HepG2 (cell line): ENCODE measurements around the gene ZFAND3. TPM values are rescaled to one million over a fixed set of nuclear protein-coding genes. Genes with fewer than 3 reads are reported as not detected.

ENCODE experiments used
- BORCS8-MEF2B ChIP-seq: sonication (generic); formaldehyde crosslinking; IDR thresholded peaks from 2 replicates; pipeline ENCODE4 v1.8.0; 2022; ENCODE audit warnings: mild to moderate bottlenecking, missing genetic modification reagents
- GFI1 ChIP-seq: sonication (generic); formaldehyde crosslinking; IDR thresholded peaks from 2 replicates; pipeline ENCODE4 v1.5.0; 2020; ENCODE audit warnings: missing genetic modification reagents, mild to moderate bottlenecking, borderline replicate concordance
- NCOR1 ChIP-seq: fragments of 200-600 bp; sonication (generic); IDR thresholded peaks from 2 replicates; pipeline ENCODE4 v1.7.0; 2017; ENCODE audit warnings: antibody characterized with exemption, low read length, borderline replicate concordance
- PHF21A ChIP-seq: sonication (generic); formaldehyde crosslinking; IDR thresholded peaks from 2 replicates; pipeline ENCODE4 v1.5.0; 2020; ENCODE audit warnings: mild to moderate bottlenecking, missing genetic modification reagents
- SNRNP70 ChIP-seq: fragments of 200-400 bp; formaldehyde crosslinking; IDR thresholded peaks from 2 replicates; pipeline ENCODE4 v1.6.1; 2017; ENCODE audit warnings: mild to moderate bottlenecking, low read depth, low read length, moderate library complexity
- SOX13 ChIP-seq, 3 experiments: fragments of 450-650 bp in 1 of 3; sonication (generic) in 1 of 3; formaldehyde crosslinking in 1 of 3; IDR thresholded peaks in 2 of 3; conservative IDR thresholded peaks in 1 of 3; 2 replicates each; pipeline versions ENCODE4 v1.5.0 to v1.6.1; 2016 to 2020; ENCODE audit warnings: antibody characterized with exemption in 1 of 3, mild to moderate bottlenecking in 1 of 3, missing compliant biosample characterization in 1 of 3, missing genetic modification reagents in 1 of 3, moderate library complexity in 1 of 3
- ZFP82 ChIP-seq: sonication (generic); formaldehyde crosslinking; IDR thresholded peaks from 2 replicates; pipeline ENCODE4 v1.5.1; 2020; ENCODE audit warnings: mild to moderate bottlenecking, missing genetic modification reagents, borderline replicate concordance
- polyA plus RNA-seq, 8 experiments: library from polyadenylated mRNA; depleted of rRNA in 3 of 8; stranded (reverse) in 7 of 8; unstranded in 1 of 8; fragments of >200 nt; fragmentation: Illumina TruSeq in 4 of 8; extraction: Trizol in 4 of 8; gene quantifications; 2 replicates each; pipeline versions ENCODE4 v1.2.1 to v1.2.3, GENCODE V29; 2011 to 2016; ENCODE audit warnings: low read depth in 4 of 8, missing spikeins in 1 of 8, mixed read lengths in 1 of 8; ENCODE audit not compliant: insufficient read depth in 1 of 8
- total RNA-seq, 5 experiments: library from RNA; depleted of rRNA; stranded (reverse); fragments of >200 nt; fragmentation: Illumina TruSeq; extraction: Trizol; gene quantifications; 2 replicates each; pipeline ENCODE4 v1.2.3, GENCODE V29; 2016; ENCODE audit warnings: low read depth in 1 of 5
- TF ChIP-seq, protein P1 (sequence below): IDR thresholded peaks from 2 replicates; pipeline ENCODE4 v1.6.1; 2016
- TF ChIP-seq, protein P2 (sequence below): sonication (generic); formaldehyde crosslinking; IDR thresholded peaks from 2 replicates; pipeline ENCODE4 v1.4.0; 2020; ENCODE audit warnings: missing genetic modification reagents
- TF ChIP-seq, protein P3 (sequence below): sonication (generic); formaldehyde crosslinking; IDR thresholded peaks from 2 replicates; pipeline ENCODE4 v1.5.0; 2020; ENCODE audit warnings: mild to moderate bottlenecking, missing genetic modification reagents, borderline replicate concordance
- TF ChIP-seq, protein P4 (sequence below): sonication (generic); formaldehyde crosslinking; IDR thresholded peaks from 2 replicates; pipeline ENCODE4 v1.5.0; 2020; ENCODE audit warnings: missing genetic modification reagents

ZFAND3 gene
- total and polyA plus RNA-seq, 2 of the 13 experiments (the other 11 are each of a cell fraction or from before 2014, with no cell fraction given) = 16.4 to 17.1 TPM

DNA sequence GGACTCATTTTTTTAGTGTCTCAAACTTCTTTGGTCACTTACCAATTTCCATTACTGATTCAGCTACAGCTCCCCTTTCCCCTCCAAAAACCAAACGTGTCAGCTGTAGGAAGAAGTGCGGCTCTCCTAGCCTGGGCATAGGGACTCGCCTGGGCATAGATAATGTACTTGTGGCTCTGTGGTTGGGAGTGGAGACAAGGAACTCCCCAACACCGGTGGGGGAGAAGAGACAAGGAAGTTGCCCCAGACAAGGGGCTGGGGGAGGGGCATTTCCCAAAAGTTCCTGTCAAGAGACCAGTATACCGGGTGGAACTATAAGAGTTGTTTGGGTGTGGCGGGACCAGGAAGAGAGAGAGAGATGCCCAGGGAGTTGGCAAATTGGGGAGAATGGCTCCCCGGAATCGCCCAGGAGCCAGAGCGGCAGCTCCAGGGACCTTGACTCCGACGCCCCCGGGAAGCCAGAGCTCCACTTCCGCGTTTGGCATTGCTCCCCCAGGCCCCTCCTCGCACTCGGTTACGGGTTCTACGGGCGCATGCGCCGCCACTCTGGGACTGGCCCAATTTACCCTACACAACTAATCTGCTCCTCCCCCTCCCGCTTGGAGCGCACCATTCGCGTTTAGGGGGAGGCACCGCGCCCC, 871 bp upstream of the ZFAND3 start (continued):
- TF ChIP-seq, protein P1, sequence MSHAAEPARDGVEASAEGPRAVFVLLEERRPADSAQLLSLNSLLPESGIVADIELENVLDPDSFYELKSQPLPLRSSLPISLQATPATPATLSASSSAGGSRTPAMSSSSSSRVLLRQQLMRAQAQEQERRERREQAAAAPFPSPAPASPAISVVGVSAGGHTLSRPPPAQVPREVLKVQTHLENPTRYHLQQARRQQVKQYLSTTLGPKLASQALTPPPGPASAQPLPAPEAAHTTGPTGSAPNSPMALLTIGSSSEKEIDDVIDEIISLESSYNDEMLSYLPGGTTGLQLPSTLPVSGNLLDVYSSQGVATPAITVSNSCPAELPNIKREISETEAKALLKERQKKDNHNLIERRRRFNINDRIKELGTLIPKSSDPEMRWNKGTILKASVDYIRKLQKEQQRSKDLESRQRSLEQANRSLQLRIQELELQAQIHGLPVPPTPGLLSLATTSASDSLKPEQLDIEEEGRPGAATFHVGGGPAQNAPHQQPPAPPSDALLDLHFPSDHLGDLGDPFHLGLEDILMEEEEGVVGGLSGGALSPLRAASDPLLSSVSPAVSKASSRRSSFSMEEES (CRISPR knock-in tag) = no peak
- TF ChIP-seq ZFP82 (CRISPR knock-in tag) = no peak
- no peak for TF ChIP-seq PHF21A (CRISPR knock-in tag)
- TF ChIP-seq, protein P2, sequence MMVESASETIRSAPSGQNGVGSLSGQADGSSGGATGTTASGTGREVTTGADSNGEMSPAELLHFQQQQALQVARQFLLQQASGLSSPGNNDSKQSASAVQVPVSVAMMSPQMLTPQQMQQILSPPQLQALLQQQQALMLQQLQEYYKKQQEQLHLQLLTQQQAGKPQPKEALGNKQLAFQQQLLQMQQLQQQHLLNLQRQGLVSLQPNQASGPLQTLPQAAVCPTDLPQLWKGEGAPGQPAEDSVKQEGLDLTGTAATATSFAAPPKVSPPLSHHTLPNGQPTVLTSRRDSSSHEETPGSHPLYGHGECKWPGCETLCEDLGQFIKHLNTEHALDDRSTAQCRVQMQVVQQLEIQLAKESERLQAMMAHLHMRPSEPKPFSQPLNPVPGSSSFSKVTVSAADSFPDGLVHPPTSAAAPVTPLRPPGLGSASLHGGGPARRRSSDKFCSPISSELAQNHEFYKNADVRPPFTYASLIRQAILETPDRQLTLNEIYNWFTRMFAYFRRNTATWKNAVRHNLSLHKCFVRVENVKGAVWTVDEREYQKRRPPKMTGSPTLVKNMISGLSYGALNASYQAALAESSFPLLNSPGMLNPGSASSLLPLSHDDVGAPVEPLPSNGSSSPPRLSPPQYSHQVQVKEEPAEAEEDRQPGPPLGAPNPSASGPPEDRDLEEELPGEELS (CRISPR knock-in tag) = no peak; the same call in 1 of the 2 replicates
- no peak for TF ChIP-seq SNRNP70
- 0 out of 2 replicates have a peak, but pooled peaks have one; percentile 12 for TF ChIP-seq SOX13 (IDR thresholded peaks at IDR 0.05)
- TF ChIP-seq SOX13 (CRISPR knock-in tag; conservative IDR thresholded peaks at IDR 0.05 in 1 of 2, IDR thresholded peaks at IDR 0.05 in 1 of 2) = no peak
- TF ChIP-seq, protein P3, sequence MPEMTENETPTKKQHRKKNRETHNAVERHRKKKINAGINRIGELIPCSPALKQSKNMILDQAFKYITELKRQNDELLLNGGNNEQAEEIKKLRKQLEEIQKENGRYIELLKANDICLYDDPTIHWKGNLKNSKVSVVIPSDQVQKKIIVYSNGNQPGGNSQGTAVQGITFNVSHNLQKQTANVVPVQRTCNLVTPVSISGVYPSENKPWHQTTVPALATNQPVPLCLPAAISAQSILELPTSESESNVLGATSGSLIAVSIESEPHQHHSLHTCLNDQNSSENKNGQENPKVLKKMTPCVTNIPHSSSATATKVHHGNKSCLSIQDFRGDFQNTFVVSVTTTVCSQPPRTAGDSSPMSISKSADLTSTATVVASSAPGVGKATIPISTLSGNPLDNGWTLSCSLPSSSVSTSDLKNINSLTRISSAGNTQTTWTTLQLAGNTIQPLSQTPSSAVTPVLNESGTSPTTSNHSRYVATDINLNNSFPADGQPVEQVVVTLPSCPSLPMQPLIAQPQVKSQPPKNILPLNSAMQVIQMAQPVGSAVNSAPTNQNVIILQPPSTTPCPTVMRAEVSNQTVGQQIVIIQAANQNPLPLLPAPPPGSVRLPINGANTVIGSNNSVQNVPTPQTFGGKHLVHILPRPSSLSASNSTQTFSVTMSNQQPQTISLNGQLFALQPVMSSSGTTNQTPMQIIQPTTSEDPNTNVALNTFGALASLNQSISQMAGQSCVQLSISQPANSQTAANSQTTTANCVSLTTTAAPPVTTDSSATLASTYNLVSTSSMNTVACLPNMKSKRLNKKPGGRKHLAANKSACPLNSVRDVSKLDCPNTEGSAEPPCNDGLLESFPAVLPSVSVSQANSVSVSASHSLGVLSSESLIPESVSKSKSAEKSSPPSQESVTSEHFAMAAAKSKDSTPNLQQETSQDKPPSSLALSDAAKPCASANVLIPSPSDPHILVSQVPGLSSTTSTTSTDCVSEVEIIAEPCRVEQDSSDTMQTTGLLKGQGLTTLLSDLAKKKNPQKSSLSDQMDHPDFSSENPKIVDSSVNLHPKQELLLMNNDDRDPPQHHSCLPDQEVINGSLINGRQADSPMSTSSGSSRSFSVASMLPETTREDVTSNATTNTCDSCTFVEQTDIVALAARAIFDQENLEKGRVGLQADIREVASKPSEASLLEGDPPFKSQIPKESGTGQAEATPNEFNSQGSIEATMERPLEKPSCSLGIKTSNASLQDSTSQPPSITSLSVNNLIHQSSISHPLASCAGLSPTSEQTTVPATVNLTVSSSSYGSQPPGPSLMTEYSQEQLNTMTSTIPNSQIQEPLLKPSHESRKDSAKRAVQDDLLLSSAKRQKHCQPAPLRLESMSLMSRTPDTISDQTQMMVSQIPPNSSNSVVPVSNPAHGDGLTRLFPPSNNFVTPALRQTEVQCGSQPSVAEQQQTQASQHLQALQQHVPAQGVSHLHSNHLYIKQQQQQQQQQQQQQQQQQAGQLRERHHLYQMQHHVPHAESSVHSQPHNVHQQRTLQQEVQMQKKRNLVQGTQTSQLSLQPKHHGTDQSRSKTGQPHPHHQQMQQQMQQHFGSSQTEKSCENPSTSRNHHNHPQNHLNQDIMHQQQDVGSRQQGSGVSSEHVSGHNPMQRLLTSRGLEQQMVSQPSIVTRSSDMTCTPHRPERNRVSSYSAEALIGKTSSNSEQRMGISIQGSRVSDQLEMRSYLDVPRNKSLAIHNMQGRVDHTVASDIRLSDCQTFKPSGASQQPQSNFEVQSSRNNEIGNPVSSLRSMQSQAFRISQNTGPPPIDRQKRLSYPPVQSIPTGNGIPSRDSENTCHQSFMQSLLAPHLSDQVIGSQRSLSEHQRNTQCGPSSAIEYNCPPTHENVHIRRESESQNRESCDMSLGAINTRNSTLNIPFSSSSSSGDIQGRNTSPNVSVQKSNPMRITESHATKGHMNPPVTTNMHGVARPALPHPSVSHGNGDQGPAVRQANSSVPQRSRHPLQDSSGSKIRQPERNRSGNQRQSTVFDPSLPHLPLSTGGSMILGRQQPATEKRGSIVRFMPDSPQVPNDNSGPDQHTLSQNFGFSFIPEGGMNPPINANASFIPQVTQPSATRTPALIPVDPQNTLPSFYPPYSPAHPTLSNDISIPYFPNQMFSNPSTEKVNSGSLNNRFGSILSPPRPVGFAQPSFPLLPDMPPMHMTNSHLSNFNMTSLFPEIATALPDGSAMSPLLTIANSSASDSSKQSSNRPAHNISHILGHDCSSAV (CRISPR knock-in tag) = 0 out of 2 replicates have a peak, but pooled peaks have one; percentile 32
- TF ChIP-seq GFI1 (CRISPR knock-in tag) = no peak
- TF ChIP-seq, protein P4, sequence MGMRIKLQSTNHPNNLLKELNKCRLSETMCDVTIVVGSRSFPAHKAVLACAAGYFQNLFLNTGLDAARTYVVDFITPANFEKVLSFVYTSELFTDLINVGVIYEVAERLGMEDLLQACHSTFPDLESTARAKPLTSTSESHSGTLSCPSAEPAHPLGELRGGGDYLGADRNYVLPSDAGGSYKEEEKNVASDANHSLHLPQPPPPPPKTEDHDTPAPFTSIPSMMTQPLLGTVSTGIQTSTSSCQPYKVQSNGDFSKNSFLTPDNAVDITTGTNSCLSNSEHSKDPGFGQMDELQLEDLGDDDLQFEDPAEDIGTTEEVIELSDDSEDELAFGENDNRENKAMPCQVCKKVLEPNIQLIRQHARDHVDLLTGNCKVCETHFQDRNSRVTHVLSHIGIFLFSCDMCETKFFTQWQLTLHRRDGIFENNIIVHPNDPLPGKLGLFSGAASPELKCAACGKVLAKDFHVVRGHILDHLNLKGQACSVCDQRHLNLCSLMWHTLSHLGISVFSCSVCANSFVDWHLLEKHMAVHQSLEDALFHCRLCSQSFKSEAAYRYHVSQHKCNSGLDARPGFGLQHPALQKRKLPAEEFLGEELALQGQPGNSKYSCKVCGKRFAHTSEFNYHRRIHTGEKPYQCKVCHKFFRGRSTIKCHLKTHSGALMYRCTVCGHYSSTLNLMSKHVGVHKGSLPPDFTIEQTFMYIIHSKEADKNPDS (CRISPR knock-in tag) = no peak
- no peak for TF ChIP-seq NCOR1
- no peak; the same call in 1 of the 2 replicates for TF ChIP-seq BORCS8-MEF2B
